A673 (cell line): ENCODE data around the gene LBH. TPM values are rescaled to one million over a fixed set of nuclear protein-coding genes. Genes with fewer than 3 reads are reported as not detected.

Source experiments
- BruUV-seq: library from RNA; stranded (reverse); fragments of 400-500 nt; replicated peaks from 2 replicates; lab custom pipeline; 2021; lab: Mats Ljungman, UMichigan
- CTCF ChIA-PET: fragments of 300-600 bp; sonication (Branson Sonifier 250); formaldehyde crosslinking; loops from one replicate; lab custom pipeline; 2022; ENCODE audit warnings: antibody characterized with exemption; lab: Charles Lee
- POLR2A ChIA-PET: fragments of 300-600 bp; sonication (Branson Sonifier 250); formaldehyde crosslinking; loops from one replicate; lab custom pipeline; 2022; ENCODE audit warnings: antibody characterized with exemption; ENCODE audit not compliant: low non-redundant PET; lab: Charles Lee
- DNase-seq: peaks from one replicate; pipeline ENCODE4 v3.0.0-alpha.2; 2015; ENCODE audit warnings: low spot score
- H3K27ac ChIP-seq: fragments of 200-600 bp; sonication (generic); 2 replicates; pipeline ENCODE4 v1.5.1; 2016; ENCODE audit warnings: mixed run types, low read depth, mild to moderate bottlenecking, mixed read lengths, antibody characterized with exemption, low read length; ENCODE audit not compliant: poor library complexity, severe bottlenecking
- H3K27me3 ChIP-seq: fragments of 200-600 bp; sonication (generic); replicated peaks from 2 replicates; pipeline ENCODE4 v1.6.1; 2017; ENCODE audit warnings: mixed run types, low read depth, mild to moderate bottlenecking, mixed read lengths, antibody characterized with exemption, low read length; ENCODE audit not compliant: insufficient read depth, poor library complexity
- H3K36me3 ChIP-seq: fragments of 200-600 bp; sonication (generic); 2 replicates; pipeline ENCODE4 v1.6.1; 2016; ENCODE audit warnings: mixed run types, mild to moderate bottlenecking, mixed read lengths, antibody characterized with exemption, low read length; ENCODE audit not compliant: insufficient read depth, poor library complexity, severe bottlenecking
- H3K4me1 ChIP-seq: fragments of 200-600 bp; sonication (generic); 2 replicates; pipeline ENCODE4 v1.6.1; 2017; ENCODE audit warnings: mixed run types, mild to moderate bottlenecking, mixed read lengths, antibody characterized with exemption, low read length; ENCODE audit not compliant: insufficient read depth, poor library complexity, severe bottlenecking
- H3K4me3 ChIP-seq: fragments of 200-600 bp; sonication (generic); 2 replicates; pipeline ENCODE4 v1.5.1; 2016; ENCODE audit warnings: low read depth, mixed run types, mild to moderate bottlenecking, mixed read lengths, low read length; ENCODE audit not compliant: poor library complexity, severe bottlenecking
- H3K9me3 ChIP-seq: fragments of 200-600 bp; sonication (generic); 2 replicates; pipeline ENCODE4 v1.6.1; 2016; ENCODE audit warnings: mixed run types, low read depth, mild to moderate bottlenecking, mixed read lengths, antibody characterized with exemption, low read length; ENCODE audit not compliant: poor library complexity, severe bottlenecking
- CTCF ChIP-seq: fragments of 300-800, 200-600 bp; sonication (generic); conservative IDR thresholded peaks from 2 replicates; pipeline ENCODE4 v1.5.1; 2017; ENCODE audit warnings: low read depth, mild to moderate bottlenecking, antibody characterized with exemption, low read length, moderate library complexity, mixed read lengths
- EZH2 ChIP-seq: fragments of 200-600 bp; sonication (generic); IDR thresholded peaks from 2 replicates; pipeline ENCODE4 v1.6.1; 2017; ENCODE audit warnings: borderline replicate concordance, low read depth, mild to moderate bottlenecking, mixed read lengths, antibody characterized with exemption, low read length; ENCODE audit not compliant: poor library complexity, severe bottlenecking
- intact Hi-C: fragments of 100-400 bp; cut with micrococcal nuclease; formaldehyde crosslinking; loops from one replicate; pipeline ENCODE4 v1.10.0; 2022; ENCODE audit not compliant: unreplicated experiment
- total RNA-seq: library from RNA; stranded (reverse); gene quantifications from 2 replicates; pipeline ENCODE4 v1.2.3, GENCODE V29; 2021

Gene LBH
- total RNA-seq, 1 experiment from 2014 or later: 140 TPM

- ChIA-PET CTCF (no interaction called here), POLR2A (no interaction called here)
- intact Hi-C loops: no loop called here
- H3K4me1 ChIP-seq: peaks cover 10% of the 10 kb centered on the region
- no TSS peak for BruUV-seq
- DNase-seq: no peak
- no peaks in the 10 kb centered on the region for H3K27me3 ChIP-seq
- H3K27ac ChIP-seq: no peak overlapping the region
- no peaks in the 10 kb centered on the region for H3K36me3 ChIP-seq
- no peaks in the 10 kb centered on the region for H3K9me3 ChIP-seq
- TF ChIP-seq EZH2 (no peak), CTCF (no peak)
- H3K4me3 ChIP-seq: no peak overlapping the region
Measured at GRCh38 chr2:30282721-30283120, 51.4 kb downstream of the LBH start.

DNA sequence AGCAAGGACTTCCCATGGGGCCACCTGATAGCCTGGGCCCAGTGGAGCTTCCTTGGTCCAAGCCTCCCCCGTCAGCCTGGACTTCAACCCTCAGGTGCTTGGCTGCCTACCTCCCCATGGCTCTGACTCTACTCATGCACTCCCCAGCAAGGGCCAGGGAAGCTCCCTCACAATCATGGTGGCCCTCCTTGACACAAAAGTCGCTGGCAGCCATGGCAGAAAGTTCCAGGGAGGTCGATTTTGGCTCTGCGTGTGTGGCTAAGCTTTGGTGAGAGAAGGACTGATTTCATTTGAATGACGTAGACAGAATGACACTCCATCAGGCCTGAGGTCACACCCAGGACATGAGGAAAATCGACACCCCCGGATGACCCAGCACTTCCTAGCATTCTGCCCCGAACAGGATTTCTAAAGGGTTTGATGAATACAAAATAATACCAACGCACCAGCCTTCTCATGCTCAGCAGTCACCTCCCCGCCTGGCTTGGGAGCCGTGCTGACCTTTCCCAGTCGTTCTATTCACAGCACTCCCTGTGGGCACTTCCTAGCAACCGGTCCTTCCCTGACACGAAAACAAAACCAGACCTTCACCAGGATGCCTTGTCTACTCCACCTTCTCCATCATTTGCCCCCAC, 52.7 kb downstream of the LBH start:
- Histone ChIP-seq H3K27me3 (no peaks in the 10 kb centered on the region), H3K27ac (no peak overlapping the region), H3K9me3 (no peaks in the 10 kb centered on the region), H3K4me1 (peaks cover 23% of the 10 kb centered on the region), H3K4me3 (no peak overlapping the region), H3K36me3 (no peaks in the 10 kb centered on the region)
- no TSS peak for BruUV-seq
- TF ChIP-seq CTCF (no peak), EZH2 (no peak)
- intact Hi-C loops: no loop called here
- CTCF ChIA-PET: no interaction called here
- no peak for DNase-seq
- POLR2A ChIA-PET: no interaction called here

GRCh38 chr2:30285758-30286157, 54.4 kb downstream of the LBH start:
- no peaks in the 10 kb centered on the region for H3K36me3 ChIP-seq
- BruUV-seq: no TSS peak
- no peak overlapping the region for H3K4me3 ChIP-seq
- H3K27ac ChIP-seq: no peak overlapping the region
- H3K9me3 ChIP-seq: no peaks in the 10 kb centered on the region
- H3K4me1 ChIP-seq: peaks cover 24% of the 10 kb centered on the region
- CTCF ChIA-PET: no interaction called here
- intact Hi-C loops: no loop called here
- POLR2A ChIA-PET: no interaction called here
- TF ChIP-seq EZH2 (no peak), CTCF (no peak)
- H3K27me3 ChIP-seq: no peaks in the 10 kb centered on the region
- DNase-seq: no peak
